Panc1 (cell line): ENCODE data around the gene RAB27B. TPM values are rescaled to one million over a fixed set of nuclear protein-coding genes. Genes with fewer than 3 reads are reported as not detected.

Experiments
- ATAC-seq: fragments of 200-7000 bp; cut with Tn5 transposase; 2 replicates; pipeline ENCODE4 v1.9.1; 2020; ENCODE audit warnings: mild to moderate bottlenecking, moderate library complexity
- BruUV-seq: library from RNA; stranded (reverse); fragments of 400-500 nt; replicated peaks from 2 replicates; lab custom pipeline; 2021; lab: Mats Ljungman, UMichigan
- CTCF ChIA-PET: fragments of 300-600 bp; sonication (Branson Sonifier 250); formaldehyde crosslinking; loops from one replicate; lab custom pipeline; 2022; ENCODE audit warnings: antibody characterized with exemption; lab: Charles Lee
- POLR2A ChIA-PET: fragments of 300-600 bp; sonication (Branson Sonifier 250); formaldehyde crosslinking; loops from one replicate; lab custom pipeline; 2022; ENCODE audit warnings: antibody characterized with exemption; lab: Charles Lee
- DNase-seq: peaks from one replicate; pipeline ENCODE4 v3.0.0-alpha.2; 2010; ENCODE audit warnings: low read depth, low spot score
- H3K27ac ChIP-seq: 2 replicates; pipeline ENCODE4 v1.5.1; 2011; ENCODE audit warnings: mild to moderate bottlenecking, low read length, inconsistent platforms
- H3K27me3 ChIP-seq: fragments of 200-500 bp; sonication (Bioruptor generic); 2 replicates; pipeline ENCODE4 v1.6.0; 2014; ENCODE audit warnings: low read length, inconsistent platforms; ENCODE audit not compliant: control insufficient read depth, insufficient read depth
- H3K36me3 ChIP-seq: fragments of 200-500 bp; sonication (Bioruptor generic); 2 replicates; pipeline ENCODE4 v1.5.1; 2014; ENCODE audit warnings: inconsistent platforms, mild to moderate bottlenecking, low read length, moderate library complexity; ENCODE audit not compliant: control insufficient read depth, insufficient read depth
- H3K4me1 ChIP-seq: 2 replicates; pipeline ENCODE4 v1.5.1; 2011; ENCODE audit warnings: inconsistent platforms, mild to moderate bottlenecking, low read length, moderate library complexity; ENCODE audit not compliant: control insufficient read depth, insufficient read depth
- H3K4me3 ChIP-seq, 2 experiments: 2 replicates each; pipeline ENCODE4 v1.5.1; 2011 to 2012; ENCODE audit warnings: low read depth in 2 of 2, low read length in 2 of 2, mild to moderate bottlenecking in 2 of 2, inconsistent platforms in 1 of 2, moderate library complexity in 1 of 2
- H3K9me3 ChIP-seq: fragments of 200-500 bp; sonication (Bioruptor generic); 2 replicates; pipeline ENCODE4 v1.5.1; 2014; ENCODE audit warnings: low read depth, mild to moderate bottlenecking, inconsistent platforms, low read length, moderate library complexity; ENCODE audit not compliant: control insufficient read depth, insufficient read depth
- CTCF ChIP-seq: fragments of 450-650 bp; IDR thresholded peaks from 2 replicates; pipeline ENCODE4 v1.5.1; 2017; ENCODE audit warnings: mild to moderate bottlenecking
- POLR2AphosphoS5 ChIP-seq: IDR thresholded peaks from 2 replicates; pipeline ENCODE4 v1.6.1; 2012; ENCODE audit warnings: mild to moderate bottlenecking, low read depth, low read length, moderate library complexity
- SIN3A ChIP-seq: IDR thresholded peaks from 2 replicates; pipeline ENCODE4 v1.6.1; 2012; ENCODE audit warnings: low read depth, mild to moderate bottlenecking, low read length, moderate library complexity, borderline replicate concordance; ENCODE audit not compliant: insufficient read depth
- TCF7L2 ChIP-seq: IDR thresholded peaks from 2 replicates; pipeline ENCODE4 v1.6.1; 2011; ENCODE audit warnings: mild to moderate bottlenecking, low read depth, low read length, inconsistent platforms
- in situ Hi-C: cut with HindIII; loops from 2 replicates; pipeline ENCODE4 v1.10.0; 2016; ENCODE audit warnings: low sequenced_read_pairs, low pct_unique_long_range_greater_than_20kb
- intact Hi-C: fragments of 100-400 bp; cut with micrococcal nuclease; formaldehyde crosslinking; loops from one replicate; pipeline ENCODE4 v1.10.0; 2022; ENCODE audit not compliant: unreplicated experiment
- total RNA-seq: library from RNA; stranded (reverse); gene quantifications from one replicate; pipeline ENCODE4 v1.2.1, GENCODE V29; 2021; ENCODE audit not compliant: unreplicated experiment
- TF ChIP-seq, protein P1 (sequence below), 2 experiments: IDR thresholded peaks; 2 replicates each; pipeline ENCODE4 v1.6.1; 2011 to 2012; ENCODE audit warnings: low read depth in 2 of 2, control low read depth in 1 of 2, low read length in 1 of 2, mild to moderate bottlenecking in 1 of 2, moderate library complexity in 1 of 2; ENCODE audit not compliant: insufficient read depth in 1 of 2

The RAB27B gene
- total RNA-seq, 1 experiment from 2014 or later, result 3.9 TPM

GRCh38 chr18:54787616-54788015 lies 40.7 kb upstream of the RAB27B start:
- no TSS peak for BruUV-seq
- Histone ChIP-seq H3K4me1 (no peaks in the 10 kb centered on the region), H3K4me3 (no peak overlapping the region), H3K27me3 (no peaks in the 10 kb centered on the region), H3K9me3 (no peaks in the 10 kb centered on the region), H3K27ac (no peak overlapping the region), H3K36me3 (no peaks in the 10 kb centered on the region)
- in situ Hi-C loops, result no loop called here
- CTCF ChIA-PET, result no interaction called here
- POLR2A ChIA-PET, result no interaction called here
- ATAC-seq (no peak), DNase-seq (no peak)
- intact Hi-C loops, result no loop called here
- TF ChIP-seq TCF7L2 (no peak), SIN3A (no peak), POLR2AphosphoS5 (no peak), CTCF (no peak)
- TF ChIP-seq, protein P1, sequence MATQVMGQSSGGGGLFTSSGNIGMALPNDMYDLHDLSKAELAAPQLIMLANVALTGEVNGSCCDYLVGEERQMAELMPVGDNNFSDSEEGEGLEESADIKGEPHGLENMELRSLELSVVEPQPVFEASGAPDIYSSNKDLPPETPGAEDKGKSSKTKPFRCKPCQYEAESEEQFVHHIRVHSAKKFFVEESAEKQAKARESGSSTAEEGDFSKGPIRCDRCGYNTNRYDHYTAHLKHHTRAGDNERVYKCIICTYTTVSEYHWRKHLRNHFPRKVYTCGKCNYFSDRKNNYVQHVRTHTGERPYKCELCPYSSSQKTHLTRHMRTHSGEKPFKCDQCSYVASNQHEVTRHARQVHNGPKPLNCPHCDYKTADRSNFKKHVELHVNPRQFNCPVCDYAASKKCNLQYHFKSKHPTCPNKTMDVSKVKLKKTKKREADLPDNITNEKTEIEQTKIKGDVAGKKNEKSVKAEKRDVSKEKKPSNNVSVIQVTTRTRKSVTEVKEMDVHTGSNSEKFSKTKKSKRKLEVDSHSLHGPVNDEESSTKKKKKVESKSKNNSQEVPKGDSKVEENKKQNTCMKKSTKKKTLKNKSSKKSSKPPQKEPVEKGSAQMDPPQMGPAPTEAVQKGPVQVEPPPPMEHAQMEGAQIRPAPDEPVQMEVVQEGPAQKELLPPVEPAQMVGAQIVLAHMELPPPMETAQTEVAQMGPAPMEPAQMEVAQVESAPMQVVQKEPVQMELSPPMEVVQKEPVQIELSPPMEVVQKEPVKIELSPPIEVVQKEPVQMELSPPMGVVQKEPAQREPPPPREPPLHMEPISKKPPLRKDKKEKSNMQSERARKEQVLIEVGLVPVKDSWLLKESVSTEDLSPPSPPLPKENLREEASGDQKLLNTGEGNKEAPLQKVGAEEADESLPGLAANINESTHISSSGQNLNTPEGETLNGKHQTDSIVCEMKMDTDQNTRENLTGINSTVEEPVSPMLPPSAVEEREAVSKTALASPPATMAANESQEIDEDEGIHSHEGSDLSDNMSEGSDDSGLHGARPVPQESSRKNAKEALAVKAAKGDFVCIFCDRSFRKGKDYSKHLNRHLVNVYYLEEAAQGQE (IDR thresholded peaks at IDR 0.05; ENCODE audit: insufficient read depth in 1 of 2, low read depth in 2 of 2, low read length in 1 of 2), result no peak

GRCh38 chr18:54790109-54790508 lies 38.2 kb upstream of the RAB27B start:
- no peaks in the 10 kb centered on the region for H3K27me3 ChIP-seq
- H3K4me3 ChIP-seq, result no peak overlapping the region
- ChIA-PET CTCF (no interaction called here), POLR2A (no interaction called here)
- H3K9me3 ChIP-seq, result no peaks in the 10 kb centered on the region
- H3K4me1 ChIP-seq, result no peaks in the 10 kb centered on the region
- DNase-seq, result no peak
- BruUV-seq, result no TSS peak
- no peak for TF ChIP-seq SIN3A
- no peak for TF ChIP-seq TCF7L2
- TF ChIP-seq, protein P1 (IDR thresholded peaks at IDR 0.05; ENCODE audit: insufficient read depth in 1 of 2, low read depth in 2 of 2, low read length in 1 of 2), result no peak
- TF ChIP-seq POLR2AphosphoS5, result no peak
- no peak for TF ChIP-seq CTCF
- intact Hi-C loops, result no loop called here
- no peak for ATAC-seq
- no peaks in the 10 kb centered on the region for H3K36me3 ChIP-seq
- H3K27ac ChIP-seq, result no peak overlapping the region
- in situ Hi-C loops, result no loop called here
